Skin of body (tissue), 2 donors: ENCODE data around the gene USP10. TPM values are rescaled to one million over a fixed set of nuclear protein-coding genes. Genes with fewer than 3 reads are reported as not detected.
"Not testable (repeated sequence)": the region's sequence is repeated elsewhere in the genome, so short reads cannot be mapped to it uniquely, and the experiment has no call there.

Experiments
- DNase-seq: peaks from one replicate; lab custom pipeline; 2025; lab: John Stamatoyannopoulos, UW
- total RNA-seq: library from RNA; depleted of rRNA; stranded (reverse); fragments of >200 nt; gene quantifications from one replicate; pipeline ENCODE4 v1.2.3, GENCODE V29; 2014

USP10 gene
- total RNA-seq, 1 donor from 2014 or later: 43.6 TPM

- no peak for DNase-seq
Observed at GRCh38 chr16:84692451-84693214, 7.2 kb upstream of the USP10 start.

GRCh38 chr16:84693869-84694268 lies 5.9 kb upstream of the USP10 start:
- not testable (repeated sequence) for DNase-seq

GRCh38 chr16:84694980-84695379 lies 4.8 kb upstream of the USP10 start:
- no peak for DNase-seq

GRCh38 chr16:84699147-84699711 lies 571 bp upstream of the USP10 start:
- DNase-seq: no peak

GRCh38 chr16:84700446-84701300 lies 873 bp downstream of the USP10 start:
- DNase-seq: peak; percentile 37

- no peak for DNase-seq
Observed at GRCh38 chr16:84703681-84704080, 3.9 kb downstream of the USP10 start.

- DNase-seq: no peak
Observed at GRCh38 chr16:84704253-84704652, 4.5 kb downstream of the USP10 start.

- no peak for DNase-seq
Observed at GRCh38 chr16:84706856-84707255, 7.1 kb downstream of the USP10 start.

- no peak for DNase-seq
Observed at GRCh38 chr16:84709609-84710008, 9.8 kb downstream of the USP10 start.

GRCh38 chr16:84710686-84711085 lies 10.9 kb downstream of the USP10 start:
- no peak for DNase-seq

GRCh38 chr16:84712138-84712671 lies 12.4 kb downstream of the USP10 start:
- no peak for DNase-seq

GRCh38 chr16:84712801-84713775 lies 13.3 kb downstream of the USP10 start:
- no peak for DNase-seq

- DNase-seq: no peak
Observed at GRCh38 chr16:84714028-84714427, 14.2 kb downstream of the USP10 start.

- DNase-seq: no peak
Observed at GRCh38 chr16:84715424-84715823, 15.6 kb downstream of the USP10 start.

- no peak for DNase-seq
Observed at GRCh38 chr16:84715854-84716253, 16.1 kb downstream of the USP10 start.

- DNase-seq: no peak
Observed at GRCh38 chr16:84716740-84717139, 16.9 kb downstream of the USP10 start.

GRCh38 chr16:84717484-84717883 lies 17.7 kb downstream of the USP10 start:
- no peak for DNase-seq

GRCh38 chr16:84720177-84720579 lies 20.4 kb downstream of the USP10 start:
- DNase-seq: no peak

GRCh38 chr16:84722068-84722467 lies 22.3 kb downstream of the USP10 start:
- DNase-seq: no peak

GRCh38 chr16:84723906-84724305 lies 24.1 kb downstream of the USP10 start:
- DNase-seq: no peak
